ENCODE data around the gene SEC62. TPM values are rescaled to one million over a fixed set of nuclear protein-coding genes. Genes with fewer than 3 reads are reported as not detected.

The SEC62 gene
- total and polyA plus RNA-seq, 9 of the 15 experiments (the other 6 are each of a cell fraction or from before 2014, with no cell fraction given) = 34.5 to 152 (median 51.8) TPM

DNA sequence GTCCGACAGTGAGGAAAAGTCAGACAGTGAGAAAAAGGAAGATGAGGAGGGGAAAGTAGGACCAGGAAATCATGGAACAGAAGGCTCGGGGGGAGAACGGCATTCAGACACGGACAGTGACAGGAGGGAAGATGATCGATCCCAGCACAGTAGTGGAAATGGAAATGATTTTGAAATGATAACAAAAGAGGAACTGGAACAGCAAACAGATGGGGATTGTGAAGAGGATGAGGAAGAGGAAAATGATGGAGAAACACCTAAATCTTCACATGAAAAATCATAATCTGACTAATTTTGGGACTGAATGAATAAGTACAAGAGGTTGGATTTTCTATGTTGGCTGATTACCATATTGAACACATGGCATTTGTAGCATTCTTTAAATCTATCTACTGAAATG lies 26.2 kb downstream of the SEC62 start:
- no peaks in the 10 kb centered on the region for H3K9me1 ChIP-seq (ENCODE audit: control insufficient read depth, insufficient read depth, low read length)
- no peak for TF ChIP-seq BRD9 (IDR thresholded peaks at IDR 0.05; ENCODE audit: low read depth, partially characterized antibody)
- TF ChIP-seq SPI1 (IDR thresholded peaks at IDR 0.05; ENCODE audit: borderline replicate concordance, low read depth, low read length) = peak; percentile 81
- intact Hi-C loops (cut with micrococcal nuclease) (no loop called here), in situ Hi-C loops (cut with MboI) (no loop called here)
- WGBS (ENCODE audit: insufficient coverage, low coverage, missing lambda C conversion rate) = 91% methylated on average over 5 of the region's 5 CpGs
- no peaks in the 10 kb centered on the region for H3K79me2 ChIP-seq (ENCODE audit: control insufficient read depth, insufficient read depth, low read length)
- no peaks in the 10 kb centered on the region for H4K20me1 ChIP-seq (replicated peaks; ENCODE audit: control insufficient read depth, insufficient read depth, low read length)
- no peak overlapping the region for H3K4me2 ChIP-seq (ENCODE audit: insufficient read depth, low read length)
- ChIA-PET POLR2A (no interaction called here), CTCF (ENCODE audit: low intra/inter-chr PET ratio) (no interaction called here)
- H3K27ac ChIP-seq (ENCODE audit: extremely low read depth, low read depth, low read length) = no peak overlapping the region
- H2AFZ ChIP-seq (ENCODE audit: low read depth, low read length) = no peak overlapping the region
- H3K4me3 ChIP-seq = no peak overlapping the region
- TSS peak; percentile 53 for BruUV-seq (replicated peaks)
- DNase-seq (ENCODE audit: extremely low read depth in 1 of 4, low spot score in 3 of 4) = no peak
- no peak for FAIRE-seq
- H3K9ac ChIP-seq (ENCODE audit: insufficient read depth in 1 of 2, low read depth in 2 of 2, low read length in 2 of 2) = no peak overlapping the region
- H3K27me3 ChIP-seq (ENCODE audit: control insufficient read depth in 2 of 2, insufficient read depth in 2 of 2, low read length in 2 of 2) = no peaks in the 10 kb centered on the region
- H3K9me3 ChIP-seq (replicated peaks; ENCODE audit: control insufficient read depth, insufficient read depth, low read depth, low read length) = no peaks in the 10 kb centered on the region
- peaks cover 77% of the 10 kb centered on the region for H3K36me3 ChIP-seq (ENCODE audit: control insufficient read depth, insufficient read depth, low read length)
- no peak for ATAC-seq
- no peaks in the 10 kb centered on the region for H3K4me1 ChIP-seq (replicated peaks in 1 of 2; ENCODE audit: control insufficient read depth in 2 of 2, insufficient read depth in 2 of 2, low read length in 2 of 2)

DNA sequence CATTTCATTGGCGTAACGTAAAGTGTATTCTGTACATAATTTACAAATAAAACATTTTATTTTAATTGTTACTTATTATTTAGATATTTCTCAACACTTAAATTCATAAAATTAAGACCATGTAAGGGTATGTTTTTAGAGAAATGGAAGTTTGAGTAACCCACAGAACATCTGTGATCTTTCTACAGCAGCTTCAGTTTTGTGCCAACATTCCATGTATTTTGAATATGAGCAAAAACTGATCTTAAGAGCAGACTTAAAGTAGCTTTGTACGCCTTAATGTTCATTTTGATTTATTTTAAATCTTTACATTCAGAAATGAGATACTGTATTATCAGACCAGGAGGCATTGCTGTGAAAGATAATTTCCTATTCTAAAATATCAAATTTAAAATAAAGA lies 27.2 kb downstream of the SEC62 start:
- WGBS (ENCODE audit: insufficient coverage, low coverage, missing lambda C conversion rate) = 93% methylated on average over 3 of the region's 3 CpGs
- H3K36me3 ChIP-seq (ENCODE audit: control insufficient read depth, insufficient read depth, low read length) = peaks cover 70% of the 10 kb centered on the region
- no peak overlapping the region for H2AFZ ChIP-seq (ENCODE audit: low read depth, low read length)
- H3K4me1 ChIP-seq (replicated peaks in 1 of 2; ENCODE audit: control insufficient read depth in 2 of 2, insufficient read depth in 2 of 2, low read length in 2 of 2) = no peaks in the 10 kb centered on the region
- FAIRE-seq (no peak), DNase-seq (ENCODE audit: extremely low read depth in 1 of 4, low spot score in 3 of 4) (no peak), ATAC-seq (no peak)
- ChIA-PET CTCF (ENCODE audit: low intra/inter-chr PET ratio) (no interaction called here), POLR2A (no interaction called here)
- H3K4me3 ChIP-seq = no peak overlapping the region
- no peaks in the 10 kb centered on the region for H3K27me3 ChIP-seq (ENCODE audit: control insufficient read depth in 2 of 2, insufficient read depth in 2 of 2, low read length in 2 of 2)
- H3K27ac ChIP-seq (ENCODE audit: extremely low read depth, low read depth, low read length) = no peak overlapping the region
- H3K9me1 ChIP-seq (ENCODE audit: control insufficient read depth, insufficient read depth, low read length) = no peaks in the 10 kb centered on the region
- TF ChIP-seq RBBP5 (IDR thresholded peaks at IDR 0.05; ENCODE audit: borderline replicate concordance, insufficient read depth, low read length, poor library complexity, severe bottlenecking) (no peak), FOXJ3 (CRISPR knock-in tag; IDR thresholded peaks at IDR 0.05) (no peak), POLR2B (IDR thresholded peaks at IDR 0.05; ENCODE audit: low read depth, partially characterized antibody) (no peak), MBD2 (IDR thresholded peaks at IDR 0.05; ENCODE audit: borderline replicate concordance, low read depth) (no peak), POLR3G (IDR thresholded peaks at IDR 0.05; ENCODE audit: extremely low read depth, insufficient read length, insufficient replicate concordance) (no peak), ATF7 (IDR thresholded peaks at IDR 0.05) (no peak), ZNF583 (CRISPR knock-in tag; IDR thresholded peaks at IDR 0.05) (no peak), ZNF239 (CRISPR knock-in tag; IDR thresholded peaks at IDR 0.05) (no peak), HDAC8 (tag; IDR thresholded peaks at IDR 0.05) (no peak), MTA1 (IDR thresholded peaks at IDR 0.05; ENCODE audit: borderline replicate concordance) (no peak)
- TF ChIP-seq, protein P1, sequence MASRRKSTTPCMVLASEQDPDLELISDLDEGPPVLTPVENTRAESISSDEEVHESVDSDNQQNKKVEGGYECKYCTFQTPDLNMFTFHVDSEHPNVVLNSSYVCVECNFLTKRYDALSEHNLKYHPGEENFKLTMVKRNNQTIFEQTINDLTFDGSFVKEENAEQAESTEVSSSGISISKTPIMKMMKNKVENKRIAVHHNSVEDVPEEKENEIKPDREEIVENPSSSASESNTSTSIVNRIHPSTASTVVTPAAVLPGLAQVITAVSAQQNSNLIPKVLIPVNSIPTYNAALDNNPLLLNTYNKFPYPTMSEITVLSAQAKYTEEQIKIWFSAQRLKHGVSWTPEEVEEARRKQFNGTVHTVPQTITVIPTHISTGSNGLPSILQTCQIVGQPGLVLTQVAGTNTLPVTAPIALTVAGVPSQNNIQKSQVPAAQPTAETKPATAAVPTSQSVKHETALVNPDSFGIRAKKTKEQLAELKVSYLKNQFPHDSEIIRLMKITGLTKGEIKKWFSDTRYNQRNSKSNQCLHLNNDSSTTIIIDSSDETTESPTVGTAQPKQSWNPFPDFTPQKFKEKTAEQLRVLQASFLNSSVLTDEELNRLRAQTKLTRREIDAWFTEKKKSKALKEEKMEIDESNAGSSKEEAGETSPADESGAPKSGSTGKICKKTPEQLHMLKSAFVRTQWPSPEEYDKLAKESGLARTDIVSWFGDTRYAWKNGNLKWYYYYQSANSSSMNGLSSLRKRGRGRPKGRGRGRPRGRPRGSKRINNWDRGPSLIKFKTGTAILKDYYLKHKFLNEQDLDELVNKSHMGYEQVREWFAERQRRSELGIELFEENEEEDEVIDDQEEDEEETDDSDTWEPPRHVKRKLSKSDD (conservative IDR thresholded peaks at IDR 0.05; ENCODE audit: low read length) = no peak
- TF ChIP-seq, protein P2, sequence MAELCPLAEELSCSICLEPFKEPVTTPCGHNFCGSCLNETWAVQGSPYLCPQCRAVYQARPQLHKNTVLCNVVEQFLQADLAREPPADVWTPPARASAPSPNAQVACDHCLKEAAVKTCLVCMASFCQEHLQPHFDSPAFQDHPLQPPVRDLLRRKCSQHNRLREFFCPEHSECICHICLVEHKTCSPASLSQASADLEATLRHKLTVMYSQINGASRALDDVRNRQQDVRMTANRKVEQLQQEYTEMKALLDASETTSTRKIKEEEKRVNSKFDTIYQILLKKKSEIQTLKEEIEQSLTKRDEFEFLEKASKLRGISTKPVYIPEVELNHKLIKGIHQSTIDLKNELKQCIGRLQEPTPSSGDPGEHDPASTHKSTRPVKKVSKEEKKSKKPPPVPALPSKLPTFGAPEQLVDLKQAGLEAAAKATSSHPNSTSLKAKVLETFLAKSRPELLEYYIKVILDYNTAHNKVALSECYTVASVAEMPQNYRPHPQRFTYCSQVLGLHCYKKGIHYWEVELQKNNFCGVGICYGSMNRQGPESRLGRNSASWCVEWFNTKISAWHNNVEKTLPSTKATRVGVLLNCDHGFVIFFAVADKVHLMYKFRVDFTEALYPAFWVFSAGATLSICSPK (IDR thresholded peaks at IDR 0.05; ENCODE audit: borderline replicate concordance) = no peak
- no peaks in the 10 kb centered on the region for H4K20me1 ChIP-seq (replicated peaks; ENCODE audit: control insufficient read depth, insufficient read depth, low read length)
- BruUV-seq (replicated peaks) = no TSS peak
- intact Hi-C loops (cut with micrococcal nuclease) = no loop called here
- in situ Hi-C loops (cut with MboI) = no loop called here
- H3K9me3 ChIP-seq (replicated peaks; ENCODE audit: control insufficient read depth, insufficient read depth, low read depth, low read length) = no peaks in the 10 kb centered on the region
- no peaks in the 10 kb centered on the region for H3K79me2 ChIP-seq (ENCODE audit: control insufficient read depth, insufficient read depth, low read length)
- no peak overlapping the region for H3K4me2 ChIP-seq (ENCODE audit: insufficient read depth, low read length)
- no peak overlapping the region for H3K9ac ChIP-seq (ENCODE audit: insufficient read depth in 1 of 2, low read depth in 2 of 2, low read length in 2 of 2)
